ENCODE measurements around the gene FCER1G. TPM values are rescaled to one million over a fixed set of nuclear protein-coding genes. Genes with fewer than 3 reads are reported as not detected.

Gene FCER1G
- total and polyA plus RNA-seq, 9 of the 15 experiments (the other 6 are each of a cell fraction or from before 2014, with no cell fraction given): 0.15 to 0.69 (median 0.31) TPM; not detected in 2

GRCh38 chr1:161199506-161200139 is 15.5 kb upstream of the FCER1G start:
- no TSS peak for BruUV-seq (replicated peaks)
- H3K27ac ChIP-seq (ENCODE audit: extremely low read depth, low read depth, low read length): peak overlapping the region; percentile 99
- peak in 1 of 4 experiments; percentile 16 for DNase-seq (ENCODE audit: extremely low read depth in 1 of 4, low spot score in 3 of 4)
- CTCF ChIA-PET (ENCODE audit: low intra/inter-chr PET ratio): no interaction called here
- peak overlapping the region; percentile 97 for H2AFZ ChIP-seq (ENCODE audit: low read depth, low read length)
- no peaks in the 10 kb centered on the region for H3K9me3 ChIP-seq (replicated peaks; ENCODE audit: control insufficient read depth, insufficient read depth, low read depth, low read length)
- FAIRE-seq: no peak
- peaks cover 27% of the 10 kb centered on the region for H3K79me2 ChIP-seq (ENCODE audit: control insufficient read depth, insufficient read depth, low read length)
- ATAC-seq: no peak
- peaks cover 59 to 68% of the 10 kb centered on the region in 2 experiments for H3K4me1 ChIP-seq (replicated peaks in 1 of 2; ENCODE audit: control insufficient read depth in 2 of 2, insufficient read depth in 2 of 2, low read length in 2 of 2)
- POLR2A ChIA-PET: interaction anchor here (0.8 to 1.4 kb wide), 4 partner anchors 13 to 189 kb away, joined by 3 to 5 read pairs (median 4); partner anchors contain the start of gene DEDD
- peak; percentile 13; the same call in 1 of the 2 replicates for TF ChIP-seq ZBTB7A (IDR thresholded peaks at IDR 0.05; ENCODE audit: borderline replicate concordance, control insufficient read depth, low read depth, low read length)
- TF ChIP-seq ZNF23 (CRISPR knock-in tag; IDR thresholded peaks at IDR 0.05): no peak
- no peak for TF ChIP-seq SP1 (CRISPR knock-in tag; IDR thresholded peaks at IDR 0.05)
- H4K20me1 ChIP-seq (replicated peaks; ENCODE audit: control insufficient read depth, insufficient read depth, low read length): no peaks in the 10 kb centered on the region
- H3K27me3 ChIP-seq (ENCODE audit: control insufficient read depth in 2 of 2, insufficient read depth in 2 of 2, low read length in 2 of 2): no peaks in the 10 kb centered on the region
- whole genome bisulfite sequencing (ENCODE audit: insufficient coverage, low coverage, missing lambda C conversion rate): 24% methylated on average over 4 of the region's 5 CpGs
- in situ Hi-C loops (cut with MboI) (no loop called here), intact Hi-C loops (cut with micrococcal nuclease) (loop anchor here (5.0 kb wide), 1 partner anchor 108 kb away; the partner anchor contains the start of gene MPZ)
- peak overlapping the region; percentile 97 for H3K4me2 ChIP-seq (ENCODE audit: insufficient read depth, low read length)
- peak overlapping the region; percentile 83 to 85; a peak in 3 of 4 replicates for H3K9ac ChIP-seq (ENCODE audit: insufficient read depth in 1 of 2, low read depth in 2 of 2, low read length in 2 of 2)
- H3K4me3 ChIP-seq: no peak overlapping the region
- H3K36me3 ChIP-seq (ENCODE audit: control insufficient read depth, insufficient read depth, low read length): peaks cover 15% of the 10 kb centered on the region; the same call in 2 of the 3 replicates
- H3K9me1 ChIP-seq (ENCODE audit: control insufficient read depth, insufficient read depth, low read length): no peaks in the 10 kb centered on the region

- H3K4me2 ChIP-seq (ENCODE audit: insufficient read depth, low read length): peak overlapping the region; percentile 97
- peak overlapping the region; percentile 83 to 92; a peak in 3 of 4 replicates for H3K9ac ChIP-seq (ENCODE audit: insufficient read depth in 1 of 2, low read depth in 2 of 2, low read length in 2 of 2)
- FAIRE-seq (peak; percentile 11), ATAC-seq (peak; percentile 6), DNase-seq (ENCODE audit: extremely low read depth in 1 of 4, low spot score in 3 of 4) (peak in 3 of 4 experiments; percentile 52 to 60 (median 55))
- no peaks in the 10 kb centered on the region for H3K9me1 ChIP-seq (ENCODE audit: control insufficient read depth, insufficient read depth, low read length)
- peaks cover 59 to 68% of the 10 kb centered on the region in 2 experiments for H3K4me1 ChIP-seq (replicated peaks in 1 of 2; ENCODE audit: control insufficient read depth in 2 of 2, insufficient read depth in 2 of 2, low read length in 2 of 2)
- ChIA-PET POLR2A (interaction anchor here (0.5 to 1.4 kb wide), 4 partner anchors 13 to 118 kb away, joined by 3 to 4 read pairs (median 4); no protein-coding TSS in a partner anchor), CTCF (ENCODE audit: low intra/inter-chr PET ratio) (no interaction called here)
- peaks cover 27% of the 10 kb centered on the region for H3K79me2 ChIP-seq (ENCODE audit: control insufficient read depth, insufficient read depth, low read length)
- in situ Hi-C loops (cut with MboI): no loop called here
- peaks cover 21% of the 10 kb centered on the region for H3K36me3 ChIP-seq (ENCODE audit: control insufficient read depth, insufficient read depth, low read length)
- no peaks in the 10 kb centered on the region for H4K20me1 ChIP-seq (replicated peaks; ENCODE audit: control insufficient read depth, insufficient read depth, low read length)
- intact Hi-C loops (cut with micrococcal nuclease): loop anchor here (5.0 kb wide), 1 partner anchor 107 kb away; the partner anchor contains the start of gene MPZ
- no TSS peak for BruUV-seq (replicated peaks)
- peak overlapping the region; percentile 97 for H2AFZ ChIP-seq (ENCODE audit: low read depth, low read length)
- no peak overlapping the region for H3K4me3 ChIP-seq
- H3K27me3 ChIP-seq (ENCODE audit: control insufficient read depth in 2 of 2, insufficient read depth in 2 of 2, low read length in 2 of 2): no peaks in the 10 kb centered on the region
- peak overlapping the region; percentile 99 for H3K27ac ChIP-seq (ENCODE audit: extremely low read depth, low read depth, low read length)
- H3K9me3 ChIP-seq (replicated peaks; ENCODE audit: control insufficient read depth, insufficient read depth, low read depth, low read length): no peaks in the 10 kb centered on the region
- 10% methylated on average over 5 of the region's 5 CpGs for WGBS (ENCODE audit: insufficient coverage, low coverage, missing lambda C conversion rate)
- TF ChIP-seq TAF9B (IDR thresholded peaks at IDR 0.05; ENCODE audit: partially characterized antibody) (peak; percentile 16), ZBTB7A (IDR thresholded peaks at IDR 0.05; ENCODE audit: borderline replicate concordance, control insufficient read depth, low read depth, low read length) (peak; percentile 62), POLR2B (IDR thresholded peaks at IDR 0.05; ENCODE audit: low read depth, partially characterized antibody) (peak; percentile 39), HDAC1 (IDR thresholded peaks at IDR 0.05) (peak in 1 of 2 experiments; percentile 47; a peak in 1 of 4 replicates), C11orf30 (IDR thresholded peaks at IDR 0.05; ENCODE audit: low read depth) (peak; percentile 58), ZNF511 (CRISPR knock-in tag; IDR thresholded peaks at IDR 0.05) (no peak), L3MBTL2 (IDR thresholded peaks at IDR 0.05) (no peak), ZNF668 (CRISPR knock-in tag; IDR thresholded peaks at IDR 0.05) (no peak), NFE2 (IDR thresholded peaks at IDR 0.05; ENCODE audit: low read depth) (peak; percentile 43; the same call in 1 of the 2 replicates), SMARCA5 (IDR thresholded peaks at IDR 0.05) (no peak), POLR2G (IDR thresholded peaks at IDR 0.05; ENCODE audit: low read depth, low read length) (0 out of 2 replicates have a peak, but pooled peaks have one; percentile 22), ZNF217 (CRISPR knock-in tag; IDR thresholded peaks at IDR 0.05) (no peak), TBL1XR1 (IDR thresholded peaks at IDR 0.05; ENCODE audit: low read length in 2 of 2) (no peak)
Observed at GRCh38 chr1:161200421-161200991, 14.6 kb upstream of the FCER1G start.
